Right lobe of liver (tissue), 4 donors: ENCODE results near the gene LRMDA.

Source experiments
- CTCF ChIP-seq, 4 donors: fragments of 200-600 bp in 3 of 4; fragments of 450-650 bp in 1 of 4; IDR thresholded peaks; one replicate each; pipeline versions ENCODE4 v1.5.1 to v1.8.0; 2016 to 2022; ENCODE audit warnings: antibody characterized with exemption in 4 of 4, mild to moderate bottlenecking in 2 of 4
- POLR2A ChIP-seq: fragments of 450-650 bp; IDR thresholded peaks from one replicate; pipeline ENCODE4 v1.6.1; 2017; ENCODE audit warnings: antibody characterized with exemption, mild to moderate bottlenecking
- donor health status: DM: no; HTN: no; CAD: no.
- donor health status: DM: no; HTN: no; CAD: no.
- donor health status: DM: no; HTN: yes; CAD: no.

DNA sequence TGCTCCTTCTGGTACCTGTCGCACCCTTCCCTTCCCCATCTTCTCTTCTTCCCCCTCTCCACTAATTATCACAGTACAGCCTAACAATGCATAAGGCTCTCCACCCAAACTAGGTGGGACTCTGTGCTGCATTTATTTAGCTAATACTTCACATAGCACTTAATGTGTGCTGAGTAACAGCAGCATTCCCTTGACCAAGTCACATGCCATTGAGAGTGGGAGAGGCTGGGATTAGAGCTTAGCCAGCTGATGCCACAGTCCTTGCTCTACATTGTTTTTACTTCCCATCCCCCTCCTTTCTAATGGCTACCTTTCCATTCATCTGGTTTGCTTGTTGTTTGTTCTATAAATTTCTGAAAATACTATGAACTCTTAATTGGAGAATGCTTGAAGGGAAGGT lies 426.9 kb downstream of the LRMDA start:
- TF ChIP-seq CTCF (IDR thresholded peaks at IDR 0.05) (no peak), POLR2A (no peak)
